HCT116 (cell line): ENCODE data around the gene TWF2.

Experiments
- EZH2phosphoT487 ChIP-seq: fragments of 200-600 bp; IDR thresholded peaks from 2 replicates; pipeline ENCODE4 v1.6.1; 2018; ENCODE audit warnings: antibody characterized with exemption, borderline replicate concordance
- POLR2A ChIP-seq: IDR thresholded peaks from 2 replicates; pipeline ENCODE4 v1.7.0; 2011; ENCODE audit warnings: borderline replicate concordance; ENCODE audit not compliant: insufficient read depth, insufficient read length; ENCODE audit errors: extremely low read depth
- POLR2AphosphoS5 ChIP-seq: IDR thresholded peaks from 2 replicates; pipeline ENCODE4 v1.6.1; 2011; ENCODE audit warnings: mild to moderate bottlenecking, low read depth, low read length, moderate library complexity
- SIN3A ChIP-seq: IDR thresholded peaks from 2 replicates; pipeline ENCODE4 v1.6.1; 2012; ENCODE audit warnings: low read depth
- SP1 ChIP-seq: IDR thresholded peaks from 2 replicates; pipeline ENCODE4 v1.6.1; 2012; ENCODE audit warnings: low read depth
- YY1 ChIP-seq: IDR thresholded peaks from 2 replicates; pipeline ENCODE4 v1.6.1; 2011; ENCODE audit warnings: low read length, low read depth, moderate library complexity, mild to moderate bottlenecking; ENCODE audit not compliant: insufficient replicate concordance; ENCODE audit errors: extremely low read depth
- TF ChIP-seq, protein P1 (sequence below), 3 experiments: fragments of 200-600 bp in 1 of 3; sonication (generic) in 1 of 3; IDR thresholded peaks in 2 of 3; conservative IDR thresholded peaks in 1 of 3; 2 replicates each; pipeline ENCODE4 v1.5.1; 2012 to 2017; ENCODE audit warnings: low read depth in 2 of 3, low read length in 2 of 3, antibody characterized with exemption in 1 of 3, borderline replicate concordance in 1 of 3, control low read depth in 1 of 3, mild to moderate bottlenecking in 1 of 3, mixed read lengths in 1 of 3, mixed run types in 1 of 3, moderate library complexity in 1 of 3; ENCODE audit not compliant: insufficient read depth in 1 of 3
- TF ChIP-seq, protein P2 (sequence below): IDR thresholded peaks from 2 replicates; pipeline ENCODE4 v1.6.1; 2011; ENCODE audit warnings: mild to moderate bottlenecking, low read length, moderate library complexity; ENCODE audit not compliant: insufficient replicate concordance; ENCODE audit errors: extremely low read depth

DNA sequence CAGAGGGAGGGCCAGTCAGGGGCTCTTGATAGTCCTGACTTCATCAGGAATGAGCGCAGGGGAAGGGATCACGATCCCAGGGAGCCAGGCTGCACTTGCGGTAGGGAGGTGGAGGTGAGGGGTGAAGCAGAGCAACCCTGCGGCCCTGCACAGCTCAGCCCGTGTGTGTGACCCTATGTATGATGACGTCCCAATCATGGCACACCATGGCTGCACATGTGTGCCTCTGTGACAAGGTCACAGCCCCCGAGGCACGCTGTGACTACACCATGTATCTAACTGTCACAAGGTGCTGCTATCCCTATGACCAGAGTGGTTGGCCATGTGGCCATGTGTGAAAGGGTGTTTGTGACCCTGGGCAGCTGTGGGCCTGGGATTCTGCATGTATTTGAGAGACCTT lies 54.3 kb downstream of the TWF2 start:
- TF ChIP-seq, protein P1, sequence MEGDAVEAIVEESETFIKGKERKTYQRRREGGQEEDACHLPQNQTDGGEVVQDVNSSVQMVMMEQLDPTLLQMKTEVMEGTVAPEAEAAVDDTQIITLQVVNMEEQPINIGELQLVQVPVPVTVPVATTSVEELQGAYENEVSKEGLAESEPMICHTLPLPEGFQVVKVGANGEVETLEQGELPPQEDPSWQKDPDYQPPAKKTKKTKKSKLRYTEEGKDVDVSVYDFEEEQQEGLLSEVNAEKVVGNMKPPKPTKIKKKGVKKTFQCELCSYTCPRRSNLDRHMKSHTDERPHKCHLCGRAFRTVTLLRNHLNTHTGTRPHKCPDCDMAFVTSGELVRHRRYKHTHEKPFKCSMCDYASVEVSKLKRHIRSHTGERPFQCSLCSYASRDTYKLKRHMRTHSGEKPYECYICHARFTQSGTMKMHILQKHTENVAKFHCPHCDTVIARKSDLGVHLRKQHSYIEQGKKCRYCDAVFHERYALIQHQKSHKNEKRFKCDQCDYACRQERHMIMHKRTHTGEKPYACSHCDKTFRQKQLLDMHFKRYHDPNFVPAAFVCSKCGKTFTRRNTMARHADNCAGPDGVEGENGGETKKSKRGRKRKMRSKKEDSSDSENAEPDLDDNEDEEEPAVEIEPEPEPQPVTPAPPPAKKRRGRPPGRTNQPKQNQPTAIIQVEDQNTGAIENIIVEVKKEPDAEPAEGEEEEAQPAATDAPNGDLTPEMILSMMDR (IDR thresholded peaks at IDR 0.05 in 2 of 3, conservative IDR thresholded peaks at IDR 0.05 in 1 of 3; ENCODE audit: borderline replicate concordance in 1 of 3, insufficient read depth in 1 of 3, low read depth in 2 of 3, low read length in 2 of 3): no peak
- no peak for TF ChIP-seq POLR2A
- TF ChIP-seq, protein P2, sequence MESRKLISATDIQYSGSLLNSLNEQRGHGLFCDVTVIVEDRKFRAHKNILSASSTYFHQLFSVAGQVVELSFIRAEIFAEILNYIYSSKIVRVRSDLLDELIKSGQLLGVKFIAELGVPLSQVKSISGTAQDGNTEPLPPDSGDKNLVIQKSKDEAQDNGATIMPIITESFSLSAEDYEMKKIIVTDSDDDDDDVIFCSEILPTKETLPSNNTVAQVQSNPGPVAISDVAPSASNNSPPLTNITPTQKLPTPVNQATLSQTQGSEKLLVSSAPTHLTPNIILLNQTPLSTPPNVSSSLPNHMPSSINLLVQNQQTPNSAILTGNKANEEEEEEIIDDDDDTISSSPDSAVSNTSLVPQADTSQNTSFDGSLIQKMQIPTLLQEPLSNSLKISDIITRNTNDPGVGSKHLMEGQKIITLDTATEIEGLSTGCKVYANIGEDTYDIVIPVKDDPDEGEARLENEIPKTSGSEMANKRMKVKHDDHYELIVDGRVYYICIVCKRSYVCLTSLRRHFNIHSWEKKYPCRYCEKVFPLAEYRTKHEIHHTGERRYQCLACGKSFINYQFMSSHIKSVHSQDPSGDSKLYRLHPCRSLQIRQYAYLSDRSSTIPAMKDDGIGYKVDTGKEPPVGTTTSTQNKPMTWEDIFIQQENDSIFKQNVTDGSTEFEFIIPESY: no peak
- no peak for TF ChIP-seq EZH2phosphoT487
- TF ChIP-seq SIN3A: no peak
- TF ChIP-seq SP1: no peak
- no peak for TF ChIP-seq POLR2AphosphoS5
- no peak for TF ChIP-seq YY1
